GM23248 (cell line): ENCODE measurements around the gene AKT3.

Experiments used
- EZH2 ChIP-seq: fragments of 200-600 bp; sonication (generic); IDR thresholded peaks from 2 replicates; pipeline ENCODE4 v1.6.1; 2018; ENCODE audit warnings: antibody characterized with exemption, mild to moderate bottlenecking; ENCODE audit not compliant: insufficient read depth, poor library complexity, severe bottlenecking
- EZH2phosphoT487 ChIP-seq: fragments of 200-600 bp; sonication (generic); IDR thresholded peaks from 2 replicates; pipeline ENCODE4 v1.6.1; 2018; ENCODE audit warnings: antibody characterized with exemption, moderate library complexity, mild to moderate bottlenecking, low read depth; ENCODE audit not compliant: insufficient read depth

- TF ChIP-seq EZH2phosphoT487 (no peak), EZH2 (no peak)
Observed at GRCh38 chr1:243796016-243796415, 54.0 kb downstream of the AKT3 start.
